B cell (primary cell): Measurements from ENCODE around the gene CD8B. TPM values are rescaled to one million over a fixed set of nuclear protein-coding genes. Genes with fewer than 3 reads are reported as not detected.

Experiments
- ATAC-seq: fragments of 200-7000 bp; cut with Tn5 transposase; one replicate; pipeline ENCODE4 v1.10.0; 2021; ENCODE audit warnings: low read depth, mild to moderate bottlenecking, moderate number of reproducible peaks, moderate library complexity
- CTCF ChIA-PET: fragments of 350-600 bp; sonication (Branson Sonifier 250); formaldehyde crosslinking; loops from one replicate; lab custom pipeline; 2021; ENCODE audit warnings: antibody characterized with exemption, inconsistent platforms; lab: Charles Lee
- POLR2A ChIA-PET: fragments of 350-600 bp; sonication (Branson Sonifier 250); formaldehyde crosslinking; loops from one replicate; lab custom pipeline; 2021; ENCODE audit warnings: antibody characterized with exemption; lab: Charles Lee
- DNase-seq: peaks from one replicate; pipeline ENCODE4 v3.0.0; 2013
- H2AFZ ChIP-seq: 2 replicates; pipeline ENCODE4 v1.6.1; 2012; ENCODE audit warnings: mild to moderate bottlenecking, low read depth, low read length; ENCODE audit not compliant: insufficient read depth, poor library complexity, severe bottlenecking
- H3K27ac ChIP-seq, 2 donors: 1 replicate in 1 of 2; 2 replicates in 1 of 2; pipeline ENCODE4 v1.5.1; 2012 to 2013; ENCODE audit warnings: low read length in 2 of 2, mild to moderate bottlenecking in 2 of 2, moderate library complexity in 1 of 2
- H3K27me3 ChIP-seq, 4 experiments: fragments of 200-600 bp in 1 of 4; sonication (generic) in 1 of 4; replicated peaks in 1 of 4; 1 replicate in 2 of 4; 2 replicates in 2 of 4; pipeline versions ENCODE4 v1.6.1 to v1.7.0; 2013 to 2016; ENCODE audit warnings: low read length in 3 of 4, mild to moderate bottlenecking in 2 of 4, mixed read lengths in 1 of 4, moderate library complexity in 1 of 4; ENCODE audit not compliant: insufficient read depth in 4 of 4, control insufficient read depth in 3 of 4; ENCODE audit errors: control extremely low read depth in 1 of 4
- H3K36me3 ChIP-seq, 2 experiments: replicated peaks in 1 of 2; 1 replicate in 1 of 2; 2 replicates in 1 of 2; pipeline versions ENCODE4 v1.6.1 to v1.7.1; 2013; ENCODE audit warnings: low read length in 1 of 2; ENCODE audit not compliant: insufficient read depth in 2 of 2, control insufficient read depth in 1 of 2; ENCODE audit errors: control extremely low read depth in 1 of 2, extremely low read depth in 1 of 2
- H3K4me1 ChIP-seq, 2 donors: fragments of 200-600 bp in 1 of 2; sonication (generic) in 1 of 2; 1 replicate in 1 of 2; 2 replicates in 1 of 2; pipeline versions ENCODE4 v1.5.1 to v1.6.1; 2013 to 2017; ENCODE audit warnings: low read length in 2 of 2; ENCODE audit not compliant: control insufficient read depth in 2 of 2, insufficient read depth in 2 of 2
- H3K4me2 ChIP-seq: replicated peaks from 2 replicates; pipeline ENCODE3; 2012; ENCODE audit warnings: mild to moderate bottlenecking, low read depth, low read length; ENCODE audit not compliant: poor library complexity, severe bottlenecking
- H3K4me3 ChIP-seq, 5 experiments: fragments of 200-600 bp in 1 of 5; sonication (generic) in 1 of 5; 1 replicate in 3 of 5; 2 replicates in 2 of 5; pipeline versions ENCODE4 v1.5.1 to v1.7.0; 2011 to 2016; ENCODE audit warnings: low read length in 4 of 5, mild to moderate bottlenecking in 4 of 5, low read depth in 2 of 5, control low read depth in 1 of 5, moderate library complexity in 1 of 5; ENCODE audit not compliant: insufficient read depth in 1 of 5; ENCODE audit errors: control extremely low read depth in 1 of 5, extremely low read depth in 1 of 5
- H3K79me2 ChIP-seq: fragments of 200-600 bp; sonication (generic); one replicate; pipeline ENCODE4 v1.6.0; 2016; ENCODE audit warnings: low read length; ENCODE audit not compliant: control insufficient read depth, insufficient read depth
- H3K9ac ChIP-seq: fragments of 200-600 bp; sonication (generic); 2 replicates; pipeline ENCODE4 v1.6.1; 2017; ENCODE audit warnings: mild to moderate bottlenecking, low read length, moderate library complexity
- H3K9me3 ChIP-seq, 3 donors: one replicate each; pipeline versions ENCODE4 v1.6.1 to v1.7.1; 2013; ENCODE audit warnings: low read length in 2 of 3; ENCODE audit not compliant: control insufficient read depth in 2 of 3, insufficient read depth in 1 of 3; ENCODE audit errors: control extremely low read depth in 1 of 3
- H4K20me1 ChIP-seq: 2 replicates; pipeline ENCODE4 v1.6.0; 2012; ENCODE audit warnings: mild to moderate bottlenecking, low read length; ENCODE audit not compliant: insufficient read depth, control insufficient read depth, poor library complexity, severe bottlenecking
- H3K27ac Mint-ChIP-seq: one replicate; pipeline ENCODE4 v1.8.0; 2021; ENCODE audit warnings: mixed read lengths
- H3K27me3 Mint-ChIP-seq: one replicate; pipeline ENCODE4 v1.8.0; 2021; ENCODE audit warnings: mixed read lengths
- H3K4me1 Mint-ChIP-seq: one replicate; pipeline ENCODE4 v1.8.0; 2021; ENCODE audit warnings: mixed read lengths
- H3K4me3 Mint-ChIP-seq: one replicate; pipeline ENCODE4 v1.8.0; 2021; ENCODE audit warnings: mixed read lengths
- H3K9me3 Mint-ChIP-seq: one replicate; pipeline ENCODE4 v1.8.0; 2022; ENCODE audit warnings: mixed read lengths; ENCODE audit not compliant: insufficient read depth
- EZH2 ChIP-seq: IDR thresholded peaks from 2 replicates; pipeline ENCODE4 v1.6.1; 2012; ENCODE audit warnings: borderline replicate concordance, low read depth, mild to moderate bottlenecking, moderate library complexity, low read length; ENCODE audit not compliant: insufficient read depth, poor library complexity, severe bottlenecking
- WGBS: methylation state at CpG from one replicate; pipeline ENCODE4 v1.1.5; 2013; ENCODE audit warnings: missing lambda C conversion rate; ENCODE audit not compliant: insufficient coverage; 5-methylcytosine and 5-hydroxymethylcytosine counted together
- intact Hi-C: fragments of 100-400 bp; cut with micrococcal nuclease; formaldehyde crosslinking; loops from one replicate; pipeline ENCODE4 v1.10.0; 2022
- polyA plus RNA-seq: library from polyadenylated mRNA; depleted of rRNA; stranded (reverse); fragments of >200 nt; gene quantifications from 2 replicates; pipeline ENCODE4 v1.2.3, GENCODE V29; 2012
- total RNA-seq, 2 donors: library from RNA; stranded (reverse); fragments of 120-200 nt in 1 of 2; gene quantifications; 1 replicate in 1 of 2; 2 replicates in 1 of 2; pipeline versions ENCODE4 v1.2.3 to v1.2.4, GENCODE V29; 2013 to 2022
- TF ChIP-seq, protein P1 (sequence below): fragments of 200-600 bp; IDR thresholded peaks from one replicate; pipeline ENCODE4 v1.8.0; 2022; ENCODE audit warnings: antibody characterized with exemption, mild to moderate bottlenecking

Gene CD8B
- total and polyA plus RNA-seq, 2 donors (not counting 1 experiment from before 2014, with no cell fraction given), result 0.45 TPM; not detected in 1

DNA sequence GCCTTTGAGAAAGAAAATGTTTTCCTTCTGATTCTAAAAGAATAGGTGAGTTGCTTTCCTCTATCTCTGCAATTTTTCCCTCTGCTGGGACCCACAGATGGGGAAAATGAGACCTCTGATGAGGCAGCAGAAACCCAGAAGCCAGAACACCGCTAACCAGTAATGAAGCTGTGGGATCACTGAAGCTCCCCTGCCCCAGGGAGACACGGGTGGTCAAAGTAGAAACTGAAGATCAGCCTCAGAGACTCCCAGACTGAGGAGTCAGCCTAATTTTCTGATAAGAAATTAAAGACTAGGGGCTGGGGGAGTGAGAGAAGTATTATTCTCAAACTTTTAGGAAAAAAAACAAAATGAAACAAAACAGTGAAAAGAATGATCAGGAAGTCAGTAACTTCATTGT lies 30.1 kb downstream of the CD8B start:
- no peak for ATAC-seq
- Histone ChIP-seq H4K20me1 (no peaks in the 10 kb centered on the region), H3K79me2 (no peaks in the 10 kb centered on the region), H3K4me2 (no peak overlapping the region), H3K9ac (no peak overlapping the region), H3K27ac (no peak overlapping the region), H2AFZ (no peak overlapping the region), H3K4me3 (no peak overlapping the region), H3K27me3 (no peaks in the 10 kb centered on the region), H3K4me1 (no peaks in the 10 kb centered on the region), H3K36me3 (no peaks in the 10 kb centered on the region), H3K9me3 (no peaks in the 10 kb centered on the region)
- no peak for DNase-seq
- WGBS, result 100% methylated on average over 2 of the region's 2 CpGs
- peaks cover 2% of the 10 kb centered on the region for H3K27me3 Mint-ChIP-seq
- H3K27ac Mint-ChIP-seq, result no peak overlapping the region
- no peak overlapping the region for H3K4me3 Mint-ChIP-seq
- POLR2A ChIA-PET, result no interaction called here
- CTCF ChIA-PET, result no interaction called here
- no peaks in the 10 kb centered on the region for H3K4me1 Mint-ChIP-seq
- H3K9me3 Mint-ChIP-seq, result no peaks in the 10 kb centered on the region
- no peak for TF ChIP-seq EZH2
- TF ChIP-seq, protein P1, sequence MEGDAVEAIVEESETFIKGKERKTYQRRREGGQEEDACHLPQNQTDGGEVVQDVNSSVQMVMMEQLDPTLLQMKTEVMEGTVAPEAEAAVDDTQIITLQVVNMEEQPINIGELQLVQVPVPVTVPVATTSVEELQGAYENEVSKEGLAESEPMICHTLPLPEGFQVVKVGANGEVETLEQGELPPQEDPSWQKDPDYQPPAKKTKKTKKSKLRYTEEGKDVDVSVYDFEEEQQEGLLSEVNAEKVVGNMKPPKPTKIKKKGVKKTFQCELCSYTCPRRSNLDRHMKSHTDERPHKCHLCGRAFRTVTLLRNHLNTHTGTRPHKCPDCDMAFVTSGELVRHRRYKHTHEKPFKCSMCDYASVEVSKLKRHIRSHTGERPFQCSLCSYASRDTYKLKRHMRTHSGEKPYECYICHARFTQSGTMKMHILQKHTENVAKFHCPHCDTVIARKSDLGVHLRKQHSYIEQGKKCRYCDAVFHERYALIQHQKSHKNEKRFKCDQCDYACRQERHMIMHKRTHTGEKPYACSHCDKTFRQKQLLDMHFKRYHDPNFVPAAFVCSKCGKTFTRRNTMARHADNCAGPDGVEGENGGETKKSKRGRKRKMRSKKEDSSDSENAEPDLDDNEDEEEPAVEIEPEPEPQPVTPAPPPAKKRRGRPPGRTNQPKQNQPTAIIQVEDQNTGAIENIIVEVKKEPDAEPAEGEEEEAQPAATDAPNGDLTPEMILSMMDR, result no peak
- intact Hi-C loops, result no loop called here

DNA sequence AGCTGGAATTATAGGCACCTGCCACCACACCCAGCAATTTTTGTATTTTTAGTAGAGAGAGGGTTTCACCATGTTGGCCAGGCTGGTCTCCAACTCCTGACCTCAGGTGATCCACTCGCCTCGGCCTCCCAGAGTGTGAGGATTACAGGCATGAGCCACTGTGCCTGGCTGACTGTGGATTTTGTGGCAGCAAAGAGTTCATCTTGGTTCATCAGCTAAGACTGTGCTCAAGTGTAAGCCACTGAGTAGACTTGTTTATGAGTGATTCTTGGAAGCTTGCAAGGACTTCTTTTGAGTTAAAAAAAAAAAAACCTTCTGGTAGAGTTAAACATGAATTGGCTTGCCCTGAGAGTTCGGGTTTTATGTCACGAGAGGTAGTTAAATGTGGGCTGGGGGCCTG lies 34.7 kb downstream of the CD8B start:
- Mint-ChIP-seq H3K4me1 (no peaks in the 10 kb centered on the region), H3K9me3 (peaks cover 5% of the 10 kb centered on the region), H3K27me3 (peaks cover 4% of the 10 kb centered on the region), H3K27ac (no peak overlapping the region), H3K4me3 (no peak overlapping the region)
- Histone ChIP-seq H3K9me3 (peaks cover 2 to 9% (median 5%) of the 10 kb centered on the region in 3 donors), H3K27me3 (no peaks in the 10 kb centered on the region), H3K4me1 (no peaks in the 10 kb centered on the region), H2AFZ (no peak overlapping the region), H3K4me2 (no peak overlapping the region), H3K79me2 (no peaks in the 10 kb centered on the region), H3K9ac (no peak overlapping the region), H3K27ac (no peak overlapping the region), H3K4me3 (no peak overlapping the region), H3K36me3 (no peaks in the 10 kb centered on the region), H4K20me1 (no peaks in the 10 kb centered on the region)
- intact Hi-C loops, result no loop called here
- WGBS, result 96% methylated on average over 4 of the region's 4 CpGs
- no peak for DNase-seq
- CTCF ChIA-PET, result no interaction called here
- no peak for TF ChIP-seq EZH2
- TF ChIP-seq, protein P1, result no peak
- POLR2A ChIA-PET, result no interaction called here
- ATAC-seq, result no peak
